Spinal cord (tissue), 10 donors: ENCODE data around the gene GPR107. TPM values are rescaled to one million over a fixed set of nuclear protein-coding genes. Genes with fewer than 3 reads are reported as not detected.

ENCODE experiments used
- DNase-seq, 6 donors: peaks; one replicate each; pipeline versions ENCODE4 v3.0.0 to v3.0.0-alpha.2; 2013 to 2015; ENCODE audit warnings: low spot score in 6 of 6, low read depth in 4 of 6
- H3K27ac ChIP-seq: one replicate; pipeline ENCODE4 v1.5.1; 2013; ENCODE audit warnings: low read depth, low read length, control low read depth
- H3K27me3 ChIP-seq: one replicate; pipeline ENCODE4 v1.6.1; 2013; ENCODE audit warnings: low read length; ENCODE audit not compliant: control insufficient read depth, insufficient read depth
- H3K36me3 ChIP-seq: one replicate; pipeline ENCODE4 v1.6.1; 2013; ENCODE audit warnings: low read length; ENCODE audit not compliant: control insufficient read depth, insufficient read depth
- H3K4me1 ChIP-seq: one replicate; pipeline ENCODE4 v1.6.1; 2013; ENCODE audit warnings: low read length; ENCODE audit not compliant: control insufficient read depth, insufficient read depth
- H3K4me3 ChIP-seq: one replicate; pipeline ENCODE4 v1.5.1; 2013; ENCODE audit warnings: low read depth, low read length, control low read depth
- H3K9me3 ChIP-seq: one replicate; pipeline ENCODE4 v1.6.1; 2013; ENCODE audit warnings: low read length; ENCODE audit not compliant: control insufficient read depth, insufficient read depth
- WGBS: methylation state at CpG from one replicate; pipeline ENCODE4 v1.1.5; 2013; ENCODE audit warnings: missing lambda C conversion rate; ENCODE audit not compliant: insufficient coverage; 5-methylcytosine and 5-hydroxymethylcytosine counted together
- polyA plus RNA-seq, 2 donors: library from polyadenylated mRNA; unstranded; fragments of 120-200 nt; gene quantifications; one replicate each; pipeline ENCODE4 v1.2.1, GENCODE V29; 2013; ENCODE audit not compliant: insufficient read length in 2 of 2
- total RNA-seq, 2 donors: library from RNA; depleted of rRNA in 1 of 2; stranded (reverse); fragments of 120-200 nt in 1 of 2; fragments of >200 nt in 1 of 2; gene quantifications; one replicate each; pipeline versions ENCODE4 v1.2.3 to v1.2.4, GENCODE V29; 2013 to 2014
- donor health status: healthy.

The GPR107 gene
- total and polyA plus RNA-seq, 4 donors, result 24.8 to 46.6 (median 44.2) TPM

DNA sequence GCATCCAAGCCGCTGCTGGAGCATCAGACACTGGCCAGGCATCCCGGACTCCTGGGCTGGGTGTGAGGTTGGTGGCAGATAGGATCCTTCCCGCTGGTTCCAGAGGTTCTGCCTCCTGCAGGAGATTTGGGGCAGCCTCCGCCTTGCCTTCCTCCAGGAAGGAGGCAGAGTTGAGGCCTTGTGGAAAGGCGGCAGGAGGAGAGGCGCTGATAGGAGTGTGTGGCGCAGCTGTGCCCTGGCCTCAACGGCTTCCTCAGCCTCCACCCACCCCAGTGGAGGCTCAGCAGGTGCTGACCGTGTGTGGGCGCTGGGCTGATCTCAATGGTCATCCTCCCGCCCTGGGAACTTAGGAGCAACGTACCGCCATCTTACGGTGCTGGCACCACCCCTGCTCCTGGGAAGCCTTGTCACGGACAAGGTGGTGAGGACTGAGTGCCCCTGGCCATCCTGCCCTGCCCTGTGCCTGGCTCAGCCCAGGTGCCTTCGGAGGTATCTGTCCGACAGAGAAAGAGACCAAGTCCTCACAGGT, 128.7 kb downstream of the GPR107 start:
- WGBS, result 88% methylated on average over 13 of the region's 17 CpGs

DNA sequence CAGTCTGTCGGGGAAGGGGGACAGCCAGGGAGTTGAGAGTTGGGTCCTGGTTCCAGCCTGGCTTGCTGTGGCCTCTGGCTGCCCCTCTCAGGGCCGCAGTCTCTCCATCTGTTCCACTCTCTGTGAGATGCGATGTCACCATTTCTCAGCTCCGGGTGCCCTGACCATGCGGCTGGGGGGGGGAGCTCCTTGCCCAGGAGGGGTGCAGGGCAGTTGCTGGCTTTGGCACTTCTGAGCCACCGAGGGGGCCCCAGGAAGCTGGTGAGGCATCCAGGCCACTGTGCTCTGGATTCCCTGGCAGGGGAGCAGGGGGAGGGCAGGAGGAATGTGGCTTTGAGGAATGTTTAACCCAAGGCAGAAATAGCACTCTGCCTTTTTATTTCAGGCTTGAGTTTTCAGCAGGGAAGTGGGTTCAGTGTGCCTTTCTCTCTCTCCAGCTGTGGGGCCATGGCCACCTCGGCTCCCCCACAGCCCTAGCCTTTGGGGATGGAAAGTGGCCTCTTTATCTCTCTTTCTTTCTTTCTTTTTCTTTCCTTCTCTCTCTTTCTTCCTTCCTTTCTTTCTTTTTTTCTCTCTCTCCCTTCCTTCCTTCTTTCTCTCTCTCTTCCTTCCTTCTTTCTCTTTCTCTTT, 129.5 kb downstream of the GPR107 start:
- H3K4me3 ChIP-seq, result no peak overlapping the region
- peak overlapping the region; percentile 8 for H3K27ac ChIP-seq
- WGBS, result 29% methylated on average over 6 of the region's 7 CpGs
- H3K4me1 ChIP-seq, result peaks cover 54% of the 10 kb centered on the region
- peak in 1 of 6 donors; percentile 56 for DNase-seq
- peaks cover 50% of the 10 kb centered on the region for H3K36me3 ChIP-seq
- H3K27me3 ChIP-seq, result no peaks in the 10 kb centered on the region
- no peaks in the 10 kb centered on the region for H3K9me3 ChIP-seq

More for the DNA sequence above, 128.7 kb downstream of the GPR107 start:
- Histone ChIP-seq H3K9me3 (no peaks in the 10 kb centered on the region), H3K4me3 (no peak overlapping the region), H3K27me3 (no peaks in the 10 kb centered on the region), H3K4me1 (peaks cover 56% of the 10 kb centered on the region), H3K36me3 (peaks cover 55% of the 10 kb centered on the region), H3K27ac (no peak overlapping the region)
- no peak for DNase-seq

DNA sequence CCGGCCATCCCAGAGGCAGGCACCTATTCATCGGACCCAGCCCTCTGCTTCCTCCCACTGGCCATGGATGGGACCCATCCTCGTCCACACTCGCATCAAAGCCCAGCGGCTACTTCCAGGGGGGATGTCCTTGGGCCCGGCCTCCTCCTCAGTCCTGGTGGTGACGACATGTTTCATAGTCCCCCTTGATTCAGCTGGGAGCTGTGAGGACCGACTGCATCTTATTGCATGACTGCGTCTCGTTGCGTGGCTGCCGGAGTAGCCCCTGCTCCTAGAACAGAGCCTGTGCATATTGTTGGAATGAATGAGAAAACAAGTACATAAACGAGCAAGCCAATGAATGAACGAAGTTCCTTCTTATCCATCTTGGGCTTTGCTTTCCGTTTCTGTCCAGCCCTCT, 131.3 kb downstream of the GPR107 start:
- DNase-seq, result peak in 2 of 6 donors; percentile 48 to 68

DNA sequence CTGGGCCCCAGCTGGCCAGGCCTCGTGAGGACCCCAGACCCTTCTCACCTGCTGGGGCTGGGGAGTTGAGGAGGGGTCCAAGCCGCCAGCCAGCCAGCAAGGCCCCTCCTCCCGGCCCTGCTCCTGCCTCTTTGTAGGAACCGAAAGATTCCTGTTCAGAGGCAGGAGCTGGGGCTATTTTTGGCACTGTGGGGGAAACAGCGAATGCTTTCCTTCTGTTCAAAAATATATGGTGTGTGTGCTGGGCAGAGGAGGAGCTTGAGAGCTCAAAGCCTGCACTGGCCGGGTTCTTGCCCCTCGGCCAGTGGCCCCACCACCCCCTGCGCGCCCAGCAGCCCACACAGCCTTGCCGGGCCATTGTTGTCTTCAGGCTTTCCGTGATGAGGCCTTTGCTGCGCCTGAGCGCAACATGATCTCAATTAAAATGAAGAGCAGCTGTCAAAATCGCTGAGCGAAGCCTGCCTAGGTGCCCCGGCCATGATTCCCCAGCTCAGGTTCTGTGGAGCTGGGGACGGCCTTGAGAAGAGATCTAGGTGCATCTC, 131.9 kb downstream of the GPR107 start:
- peaks cover 48% of the 10 kb centered on the region for H3K36me3 ChIP-seq
- DNase-seq, result peak in 1 of 6 donors; percentile 77
- H3K4me1 ChIP-seq, result peaks cover 52% of the 10 kb centered on the region
- peak overlapping the region; percentile 69 for H3K27ac ChIP-seq
- H3K27me3 ChIP-seq, result no peaks in the 10 kb centered on the region
- no peaks in the 10 kb centered on the region for H3K9me3 ChIP-seq
- 25% methylated on average over 16 of the region's 17 CpGs for WGBS
- no peak overlapping the region for H3K4me3 ChIP-seq

More for the DNA sequence above, 131.3 kb downstream of the GPR107 start:
- Histone ChIP-seq H3K27ac (peak overlapping the region; percentile 69), H3K36me3 (peaks cover 50% of the 10 kb centered on the region), H3K4me1 (peaks cover 51% of the 10 kb centered on the region), H3K27me3 (no peaks in the 10 kb centered on the region), H3K9me3 (no peaks in the 10 kb centered on the region), H3K4me3 (no peak overlapping the region)
- WGBS, result 80% methylated on average over 12 of the region's 15 CpGs

DNA sequence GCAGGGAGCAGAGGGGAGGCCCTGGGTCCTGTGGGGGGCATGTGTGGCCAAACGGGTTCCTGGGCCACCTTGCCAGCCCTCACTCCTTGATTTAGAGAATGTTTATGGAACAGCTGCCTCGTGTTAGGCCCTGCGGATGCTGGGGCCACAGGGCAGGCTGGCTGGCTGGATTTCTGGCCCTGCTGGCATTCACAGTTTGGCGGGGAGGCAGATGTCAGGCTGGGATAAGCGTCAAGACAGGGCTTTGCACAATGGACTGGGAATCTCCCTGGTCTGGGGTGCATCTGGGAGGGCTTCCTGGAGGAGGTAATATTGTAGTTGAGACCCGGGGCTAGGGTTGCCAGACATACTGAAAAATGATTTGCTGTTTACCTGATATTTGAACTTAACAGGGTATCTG, 132.3 kb downstream of the GPR107 start:
- peaks cover 57% of the 10 kb centered on the region for H3K4me1 ChIP-seq
- 36% methylated on average over 6 of the region's 6 CpGs for WGBS
- no peaks in the 10 kb centered on the region for H3K9me3 ChIP-seq
- no peak for DNase-seq
- H3K4me3 ChIP-seq, result no peak overlapping the region
- H3K27me3 ChIP-seq, result no peaks in the 10 kb centered on the region
- H3K27ac ChIP-seq, result peak overlapping the region; percentile 69
- peaks cover 48% of the 10 kb centered on the region for H3K36me3 ChIP-seq

DNA sequence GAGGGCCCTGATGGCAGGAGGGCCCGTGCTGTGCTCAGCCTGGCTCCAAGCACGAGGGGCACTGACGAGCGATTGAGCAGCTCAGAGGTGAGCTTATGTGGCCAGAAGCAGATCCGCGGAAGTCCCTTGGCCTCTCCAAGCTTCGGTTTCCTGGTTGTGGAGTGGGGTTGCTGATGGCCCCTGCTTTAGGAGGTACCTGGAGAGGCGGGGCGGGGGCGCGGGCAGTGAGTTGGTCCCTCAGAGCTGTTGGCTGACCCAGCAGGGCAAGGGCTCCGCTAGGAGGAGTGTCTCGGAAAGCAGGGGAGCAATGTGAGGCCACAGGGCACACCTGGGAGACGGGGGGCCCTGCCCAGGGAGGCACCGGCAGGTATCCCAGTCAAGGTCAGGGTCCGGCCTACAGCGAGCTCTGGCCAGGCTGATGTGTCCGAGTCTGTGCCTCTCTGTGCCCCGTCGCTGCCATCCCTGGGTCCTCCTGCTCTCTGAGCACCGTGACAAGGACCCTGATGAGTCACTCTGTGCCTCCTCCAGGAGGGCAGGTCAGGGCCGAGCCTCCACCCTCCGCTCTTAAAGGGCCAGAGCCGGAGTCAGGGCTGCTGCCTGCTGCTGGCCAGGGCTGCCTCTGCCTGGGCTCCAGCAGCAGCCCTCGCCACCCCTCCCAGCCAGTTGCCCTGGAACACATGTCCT, 133.3 kb downstream of the GPR107 start:
- DNase-seq, result no peak

DNA sequence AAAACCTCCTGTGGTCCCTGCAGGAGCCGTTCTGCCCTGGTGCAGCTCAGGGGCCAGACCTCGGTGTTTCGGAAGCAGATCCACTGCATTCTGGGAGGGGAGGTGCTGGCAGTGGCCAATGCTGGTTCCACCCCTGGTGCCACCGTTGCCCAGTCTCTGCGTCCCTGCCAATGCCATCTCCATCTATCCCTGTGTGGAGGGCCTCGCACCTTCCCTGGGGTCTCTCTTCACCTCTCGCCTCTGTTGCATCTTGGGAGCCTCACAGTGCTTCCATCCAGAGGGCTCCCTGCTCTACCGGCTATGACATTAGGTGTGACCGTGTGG, 133.8 kb downstream of the GPR107 start:
- Histone ChIP-seq H3K27ac (no peak overlapping the region), H3K9me3 (no peaks in the 10 kb centered on the region), H3K27me3 (no peaks in the 10 kb centered on the region), H3K36me3 (peaks cover 43% of the 10 kb centered on the region), H3K4me3 (no peak overlapping the region), H3K4me1 (peaks cover 67% of the 10 kb centered on the region)
- WGBS, result 64% methylated on average over 9 of the region's 9 CpGs
- no peak for DNase-seq

More for the DNA sequence above, 133.3 kb downstream of the GPR107 start:
- Histone ChIP-seq H3K27ac (no peak overlapping the region), H3K36me3 (peaks cover 48% of the 10 kb centered on the region), H3K9me3 (no peaks in the 10 kb centered on the region), H3K4me3 (no peak overlapping the region), H3K27me3 (no peaks in the 10 kb centered on the region), H3K4me1 (peaks cover 66% of the 10 kb centered on the region)
- 73% methylated on average over 24 of the region's 25 CpGs for WGBS

DNA sequence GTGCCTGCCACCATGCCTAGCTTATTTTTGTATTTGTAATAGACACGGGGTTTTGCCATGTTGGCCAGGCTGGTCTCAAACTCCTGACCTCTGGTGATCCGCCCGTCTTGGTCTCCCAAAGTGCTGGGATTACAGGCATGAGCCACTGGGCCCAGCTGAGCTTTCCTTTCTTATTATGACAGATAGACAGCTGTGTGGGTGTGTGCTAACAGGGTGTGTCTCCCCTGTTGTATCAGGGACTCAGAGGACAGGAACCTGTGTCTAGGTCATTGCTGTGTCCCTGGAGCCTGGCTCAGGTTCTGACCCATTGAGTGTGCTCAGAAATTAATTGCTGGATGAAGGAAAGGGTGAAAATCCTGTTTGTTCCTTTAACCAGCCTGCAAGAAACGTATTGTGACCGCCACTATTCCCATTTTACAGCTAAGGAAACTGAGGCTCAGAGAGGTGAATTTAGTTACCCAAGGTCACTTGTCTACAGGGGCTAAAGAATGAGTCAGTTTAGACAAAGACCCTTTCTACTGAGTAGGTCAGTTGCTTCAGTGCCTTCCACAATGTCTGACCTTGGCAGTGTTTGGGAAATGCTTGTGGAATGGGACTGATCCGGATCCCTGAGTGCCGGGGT, 135.3 kb downstream of the GPR107 start:
- Histone ChIP-seq H3K27ac (no peak overlapping the region), H3K9me3 (no peaks in the 10 kb centered on the region), H3K4me1 (peaks cover 69% of the 10 kb centered on the region), H3K36me3 (peaks cover 45% of the 10 kb centered on the region), H3K4me3 (no peak overlapping the region), H3K27me3 (no peaks in the 10 kb centered on the region)
- 98% methylated on average over 6 of the region's 7 CpGs for WGBS
- DNase-seq, result no peak
